ENCODE measurements around the gene TAS2R8. TPM values are rescaled to one million over a fixed set of nuclear protein-coding genes. Genes with fewer than 3 reads are reported as not detected.
A peak's percentile ranks its signal among the peaks of the same experiment; 100 is the strongest.

TAS2R8 gene
- total and polyA plus RNA-seq, 2 of the 8 experiments (the other 6 are each of a cell fraction or from before 2014, with no cell fraction given), result not detected

DNA sequence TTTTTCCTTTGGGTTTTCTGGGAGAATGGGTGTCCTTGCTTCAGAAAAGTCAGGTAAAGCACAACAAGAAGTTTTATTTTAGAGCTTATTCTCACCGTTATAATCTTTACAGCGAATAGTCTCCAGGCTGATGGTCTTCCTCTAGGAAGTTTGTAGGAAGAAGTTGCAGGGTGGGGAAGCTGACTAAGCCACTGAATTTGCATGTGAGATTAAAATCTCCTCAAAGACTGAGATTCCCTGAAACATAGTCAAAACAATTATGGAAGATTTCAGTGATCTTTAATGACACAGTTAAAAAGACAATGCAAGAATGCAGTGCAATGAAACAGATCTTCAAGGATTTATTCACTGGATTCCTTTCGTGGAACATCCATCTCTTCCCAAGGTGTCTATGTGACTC is 17.9 kb upstream of the TAS2R8 start:
- Histone ChIP-seq H3K36me3 (ENCODE audit: control insufficient read depth in 2 of 4, insufficient read depth in 4 of 4, low read length in 3 of 4) (no peaks in the 10 kb centered on the region), H3K9me3 (ENCODE audit: insufficient read depth in 2 of 2, low read depth in 1 of 2, low read length in 1 of 2) (no peaks in the 10 kb centered on the region), H4K20me1 (replicated peaks in 1 of 2; ENCODE audit: control insufficient read depth in 1 of 2, insufficient read depth in 2 of 2, low read length in 2 of 2) (no peaks in the 10 kb centered on the region), H2BK120ac (replicated peaks; ENCODE audit: low read depth, low read length) (no peak overlapping the region), H3K56ac (replicated peaks; ENCODE audit: insufficient read length, low read depth, low read length) (no peak overlapping the region), H2BK12ac (ENCODE audit: low read depth, low read length) (no peak overlapping the region), H2AFZ (ENCODE audit: low read length) (no peak overlapping the region), H3K79me2 (ENCODE audit: control insufficient read depth in 1 of 2, insufficient read depth in 2 of 2, low read length in 2 of 2) (no peaks in the 10 kb centered on the region), H3K9ac (replicated peaks in 1 of 4; ENCODE audit: extremely low read depth in 1 of 4, low read depth in 3 of 4, low read length in 3 of 4) (no peak overlapping the region), H3K23ac (ENCODE audit: insufficient read length) (no peak overlapping the region), H2BK15ac (ENCODE audit: low read length) (no peak overlapping the region), H3K14ac (ENCODE audit: insufficient read length) (no peak overlapping the region), H3K27me3 (replicated peaks in 1 of 4; ENCODE audit: control insufficient read depth in 3 of 4, extremely low read depth in 1 of 4, insufficient read depth in 3 of 4, low read length in 3 of 4) (no peaks in the 10 kb centered on the region), H3K23me2 (ENCODE audit: low read depth, low read length) (no peaks in the 10 kb centered on the region), H3K4ac (replicated peaks; ENCODE audit: insufficient read length, low read depth, low read length) (no peak overlapping the region), H3K4me3 (ENCODE audit: extremely low read depth in 1 of 4, insufficient read depth in 2 of 4, low read depth in 3 of 4, low read length in 4 of 4) (no peak overlapping the region), H3K79me1 (ENCODE audit: low read depth, low read length) (no peaks in the 10 kb centered on the region), H2AK5ac (ENCODE audit: low read depth, low read length) (no peak overlapping the region), H3K4me1 (replicated peaks in 1 of 4; ENCODE audit: control insufficient read depth in 3 of 4, insufficient read depth in 4 of 4, low read length in 3 of 4) (no peaks in the 10 kb centered on the region), H3K4me2 (ENCODE audit: insufficient read depth in 1 of 2, low read depth in 2 of 2, low read length in 2 of 2) (no peak overlapping the region), H4K8ac (ENCODE audit: extremely low read depth, insufficient read depth, low read length) (no peak overlapping the region), H4K91ac (replicated peaks; ENCODE audit: insufficient read length, low read length) (no peak overlapping the region), H3K27ac (ENCODE audit: low read depth, low read length) (no peak overlapping the region), H3K18ac (ENCODE audit: extremely low read depth, low read length) (no peak overlapping the region), H4K5ac (ENCODE audit: insufficient read length, low read depth, low read length) (no peak overlapping the region), H2BK20ac (ENCODE audit: low read length) (no peak overlapping the region), H2BK5ac (ENCODE audit: low read depth, low read length) (no peak overlapping the region)
- 87% methylated on average over 3 of the region's 3 CpGs; no CpG with 5 or more reads in 1 of the 2 experiments for WGBS, 2 experiments (ENCODE audit: extremely low coverage in 1 of 2, insufficient coverage in 1 of 2, insufficient read length in 1 of 2, insufficient replicate concordance in 2 of 2, low coverage in 1 of 2, low lambda C conversion rate in 2 of 2, missing lambda C conversion rate in 1 of 2)
- POLR2A ChIA-PET (ENCODE audit: partially characterized antibody), result no interaction called here
- no peak for DNase-seq (ENCODE audit: low read depth in 1 of 2, low spot score in 2 of 2)
- CTCF ChIA-PET (ENCODE audit: partially characterized antibody), result interaction anchor here (1.0 kb wide), 1 partner anchor 54 kb away, joined by 4 read pairs; no protein-coding TSS in a partner anchor
- FAIRE-seq, result peak; percentile 57
- no peak for TF ChIP-seq TAF1 (IDR thresholded peaks at IDR 0.05; ENCODE audit: low read depth, low read length)
- TF ChIP-seq JUN (IDR thresholded peaks at IDR 0.05; ENCODE audit: low read depth, low read length), result no peak
- no peak for TF ChIP-seq SUZ12 (IDR thresholded peaks at IDR 0.05; ENCODE audit: low read length)
- no peak for TF ChIP-seq BACH1 (IDR thresholded peaks at IDR 0.05; ENCODE audit: low read length)
- TF ChIP-seq KDM5A (IDR thresholded peaks at IDR 0.05; ENCODE audit: low read length), result no peak
- no peak for TF ChIP-seq RAD21 (IDR thresholded peaks at IDR 0.05 in 1 of 2, conservative IDR thresholded peaks at IDR 0.05 in 1 of 2; ENCODE audit: low read depth in 2 of 2, low read length in 2 of 2)
- no peak for TF ChIP-seq KDM1A (IDR thresholded peaks at IDR 0.05; ENCODE audit: borderline replicate concordance, low read length)
- no peak for TF ChIP-seq SAP30 (IDR thresholded peaks at IDR 0.05; ENCODE audit: insufficient read depth, insufficient replicate concordance, low read length)
- TF ChIP-seq EZH2 (IDR thresholded peaks at IDR 0.05; ENCODE audit: low read depth, low read length, severe bottlenecking), result no peak

All from H1 (cell line).